GM23338 (cell line): ENCODE results near the gene DCAF5. TPM values are rescaled to one million over a fixed set of nuclear protein-coding genes. Genes with fewer than 3 reads are reported as not detected.

Experiments used
- ATAC-seq: fragments of 200-7000 bp; cut with Tn5 transposase; 3 replicates; pipeline ENCODE4 v1.9.1; 2020
- DNase-seq: peaks from one replicate; pipeline ENCODE4 v3.0.0-alpha.2; 2015; ENCODE audit warnings: low spot score
- H2AFZ ChIP-seq: fragments of 200-600 bp; sonication (generic); 2 replicates; pipeline ENCODE4 v1.8.0; 2016; ENCODE audit warnings: antibody characterized with exemption, mild to moderate bottlenecking, moderate library complexity
- H3F3A ChIP-seq: fragments of 200-600 bp; sonication (generic); replicated peaks from 2 replicates; pipeline ENCODE4 v1.8.0; 2017; ENCODE audit warnings: antibody characterized with exemption, mixed run types, low read depth
- H3K27ac ChIP-seq: fragments of 200-600 bp; sonication (generic); 2 replicates; pipeline ENCODE4 v1.6.1; 2016; ENCODE audit warnings: low read depth
- H3K27me3 ChIP-seq: fragments of 200-600 bp; sonication (generic); 2 replicates; pipeline ENCODE4 v1.8.0; 2016; ENCODE audit warnings: mild to moderate bottlenecking, mixed run types, moderate library complexity; ENCODE audit not compliant: insufficient read depth
- H3K36me3 ChIP-seq: fragments of 200-600 bp; sonication (generic); 2 replicates; pipeline ENCODE4 v1.8.0; 2016; ENCODE audit warnings: mild to moderate bottlenecking; ENCODE audit not compliant: insufficient read depth
- H3K4me1 ChIP-seq: fragments of 200-600 bp; sonication (generic); 2 replicates; pipeline ENCODE4 v1.8.0; 2016; ENCODE audit warnings: mild to moderate bottlenecking, moderate library complexity; ENCODE audit not compliant: insufficient read depth
- H3K4me2 ChIP-seq: fragments of 200-600 bp; sonication (generic); 2 replicates; pipeline ENCODE4 v1.7.1; 2017; ENCODE audit warnings: mixed run types
- H3K4me3 ChIP-seq: fragments of 200-600 bp; sonication (generic); 2 replicates; pipeline ENCODE4 v1.6.1; 2016; ENCODE audit warnings: mixed run types
- H3K79me2 ChIP-seq: fragments of 200-600 bp; sonication (generic); replicated peaks from 2 replicates; pipeline ENCODE4 v1.8.0; 2017; ENCODE audit warnings: mild to moderate bottlenecking; ENCODE audit not compliant: insufficient read depth
- H3K9me2 ChIP-seq: fragments of 200-600 bp; sonication (generic); 2 replicates; pipeline ENCODE4 v1.8.0; 2017; ENCODE audit not compliant: insufficient read depth
- H4K20me1 ChIP-seq: fragments of 200-600 bp; sonication (generic); replicated peaks from 2 replicates; pipeline ENCODE4 v1.8.0; 2017; ENCODE audit warnings: mild to moderate bottlenecking; ENCODE audit not compliant: insufficient read depth
- H3K27ac Mint-ChIP-seq: 2 replicates; pipeline ENCODE4 v1.8.0; 2020; ENCODE audit warnings: inconsistent platforms, mild to moderate bottlenecking, moderate library complexity, mixed read lengths
- H3K27me3 Mint-ChIP-seq: 3 replicates; pipeline ENCODE4 v1.8.0; 2022; ENCODE audit warnings: low read depth, mild to moderate bottlenecking, moderate library complexity, mixed read lengths, inconsistent platforms; ENCODE audit not compliant: insufficient read depth, poor library complexity
- H3K36me3 Mint-ChIP-seq: 3 replicates; pipeline ENCODE4 v1.8.0; 2021; ENCODE audit warnings: low read depth, mild to moderate bottlenecking, inconsistent platforms, moderate library complexity, mixed read lengths
- H3K4me1 Mint-ChIP-seq: 3 replicates; pipeline ENCODE4 v1.8.0; 2020; ENCODE audit warnings: mild to moderate bottlenecking, inconsistent platforms, mixed read lengths
- H3K4me3 Mint-ChIP-seq: 3 replicates; pipeline ENCODE4 v1.8.0; 2021; ENCODE audit warnings: moderate library complexity, mild to moderate bottlenecking, inconsistent platforms, mixed read lengths
- H3K9me3 Mint-ChIP-seq: 3 replicates; pipeline ENCODE4 v1.8.0; 2020; ENCODE audit warnings: moderate library complexity, mild to moderate bottlenecking, inconsistent platforms, mixed read lengths
- CTCF ChIP-seq, 2 experiments: fragments of 200-600 bp in 1 of 2; sonication (generic) in 1 of 2; conservative IDR thresholded peaks; 2 replicates each; pipeline versions ENCODE4 v1.5.1 to v1.6.1; 2016 to 2017; ENCODE audit warnings: antibody characterized with exemption in 2 of 2, low read depth in 2 of 2, mild to moderate bottlenecking in 2 of 2, moderate library complexity in 1 of 2
- JUNB ChIP-seq: IDR thresholded peaks from one replicate; pipeline ENCODE4 v1.6.1; 2016; ENCODE audit warnings: antibody characterized with exemption; ENCODE audit not compliant: unreplicated experiment
- POLR2AphosphoS5 ChIP-seq: IDR thresholded peaks from 2 replicates; pipeline ENCODE4 v1.6.1; 2016; ENCODE audit warnings: antibody characterized with exemption, low read depth
- REST ChIP-seq: IDR thresholded peaks from one replicate; pipeline ENCODE4 v1.6.1; 2018; ENCODE audit warnings: antibody characterized with exemption; ENCODE audit not compliant: unreplicated experiment
- STAT1 ChIP-seq: IDR thresholded peaks from one replicate; pipeline ENCODE4 v1.6.1; 2016; ENCODE audit warnings: antibody characterized with exemption; ENCODE audit not compliant: unreplicated experiment
- ZNF114 ChIP-seq: fragments of 250-450 bp; sonication (Bioruptor Pico); IDR thresholded peaks from 2 replicates; pipeline ENCODE4 v1.5.0; 2020; ENCODE audit warnings: mild to moderate bottlenecking, moderate library complexity
- long read RNA-seq: library from polyadenylated mRNA; unstranded; transcript quantifications from one replicate; pipeline ENCODE4 v2.0.0, GENCODE V29; 2020; ENCODE audit not compliant: unreplicated experiment
- polyA plus RNA-seq: library from polyadenylated mRNA; unstranded; fragments of >200 nt; fragmentation: Nextera tagmentation; extraction: Ambion mirVana; gene quantifications from 2 replicates; pipeline ENCODE4 v1.2.1, GENCODE V29; 2016
- total RNA-seq: library from RNA; depleted of rRNA; stranded (reverse); fragments of >200 nt; shearing (Covaris generic); gene quantifications from 2 replicates; pipeline ENCODE4 v1.2.3, GENCODE V29; 2014; rRNA removed

Gene DCAF5
- total RNA-seq: 15.2 and 15.7 TPM in 2 replicates
- 12.5 and 14.0 TPM in 2 replicates for polyA plus RNA-seq
- long read RNA-seq, full-length matches to known transcripts: 2 of 6 reads
- long read RNA-seq, partial matches to known transcripts: 2 of 6 reads
- long read RNA-seq, other reads (novel, unspliced or antisense): 2 of 6 reads

GRCh38 chr14:69152902-69153151, at the start of gene DCAF5:
DCAF5 (minus strand) TSS chr14:69153119; CDS start chr14:69152978, 141 bp downstream.
- Histone ChIP-seq H4K20me1 (peaks cover 12% of the 10 kb centered on the region; the same call in 1 of the 2 replicates), H3K9me2 (no peaks in the 10 kb centered on the region), H3F3A (peaks cover 6% of the 10 kb centered on the region), H3K79me2 (peaks cover 31% of the 10 kb centered on the region), H3K27me3 (peaks cover 20% of the 10 kb centered on the region), H3K36me3 (no peaks in the 10 kb centered on the region), H3K4me2 (peak within 1 kb of the TSS; percentile 99), H2AFZ (peak within 1 kb of the TSS; percentile 99), H3K27ac (peak within 1 kb of the TSS; percentile 83), H3K4me3 (peak within 1 kb of the TSS; percentile 96), H3K4me1 (peaks cover 20% of the 10 kb centered on the region)
- Mint-ChIP-seq H3K4me3 (peak within 1 kb of the TSS; percentile 89), H3K9me3 (no peaks in the 10 kb centered on the region; the same call in 2 of the 3 replicates), H3K4me1 (peaks cover 26% of the 10 kb centered on the region), H3K27me3 (peaks cover 7% of the 10 kb centered on the region), H3K36me3 (peaks cover 5% of the 10 kb centered on the region; the same call in 2 of the 3 replicates), H3K27ac (peak within 1 kb of the TSS; percentile 74)
- DNase-seq (no peak), ATAC-seq (no peak)
- TF ChIP-seq POLR2AphosphoS5 (peak; percentile 36; the same call in 1 of the 2 replicates), ZNF114 (CRISPR knock-in tag) (no peak)

GRCh38 chr14:69199786-69200185, 46.9 kb upstream of the DCAF5 start:
- Histone ChIP-seq H3K9me2 (no peaks in the 10 kb centered on the region), H3K27ac (no peak overlapping the region), H3F3A (no peaks in the 10 kb centered on the region), H4K20me1 (peaks cover 5% of the 10 kb centered on the region), H3K27me3 (no peaks in the 10 kb centered on the region), H3K4me2 (no peak overlapping the region), H3K36me3 (no peaks in the 10 kb centered on the region), H3K4me1 (no peaks in the 10 kb centered on the region), H3K79me2 (peaks cover 24% of the 10 kb centered on the region), H2AFZ (no peak overlapping the region), H3K4me3 (no peak overlapping the region)
- Mint-ChIP-seq H3K36me3 (no peaks in the 10 kb centered on the region), H3K9me3 (no peaks in the 10 kb centered on the region), H3K27ac (no peak overlapping the region), H3K27me3 (peaks cover 3% of the 10 kb centered on the region), H3K4me1 (no peaks in the 10 kb centered on the region), H3K4me3 (no peak overlapping the region)
- ATAC-seq: no peak
- DNase-seq: no peak
- TF ChIP-seq STAT1 (no peak), JUNB (no peak), CTCF (conservative IDR thresholded peaks at IDR 0.05; ENCODE audit: low read depth in 2 of 2) (no peak), REST (no peak)
